WTC11 (cell line): ENCODE results near the gene CBFA2T3.

Experiments
- CTCF ChIP-seq: fragments of 200-600 bp; IDR thresholded peaks from 2 replicates; pipeline ENCODE4 v1.8.0; 2022; ENCODE audit warnings: antibody characterized with exemption
- JUN ChIP-seq: sonication (generic); formaldehyde crosslinking; IDR thresholded peaks from 2 replicates; pipeline ENCODE4 v1.8.0; 2023; ENCODE audit warnings: mild to moderate bottlenecking, missing genetic modification reagents
- MAX ChIP-seq: sonication (generic); formaldehyde crosslinking; IDR thresholded peaks from 2 replicates; pipeline ENCODE4 v1.8.0; 2022; ENCODE audit warnings: mild to moderate bottlenecking, missing genetic modification reagents
- SP1 ChIP-seq: sonication (generic); formaldehyde crosslinking; conservative IDR thresholded peaks from 2 replicates; pipeline ENCODE4 v1.8.1; 2022; ENCODE audit warnings: missing genetic modification reagents
- TCF7 ChIP-seq: sonication (generic); formaldehyde crosslinking; IDR thresholded peaks from 2 replicates; pipeline ENCODE4 v1.8.0; 2022; ENCODE audit warnings: mild to moderate bottlenecking, low read depth, missing genetic modification reagents, moderate library complexity

GRCh38 chr16:89012622-89012995 is 35.6 kb upstream of the CBFA2T3 start:
- no peak for TF ChIP-seq JUN (CRISPR knock-in tag)
- TF ChIP-seq MAX (CRISPR knock-in tag) = no peak
- no peak for TF ChIP-seq CTCF
- TF ChIP-seq TCF7 (CRISPR knock-in tag) = no peak
- TF ChIP-seq SP1 (CRISPR knock-in tag) = no peak
